GM18517 (cell line): ENCODE measurements around the gene ADAMTSL1.

Experiments
- ATAC-seq: cut with Tn5 transposase; IDR thresholded peaks from one replicate; pipeline ENCODE4 v1.9.1; 2021; ENCODE audit warnings: mild to moderate bottlenecking, moderate library complexity; ENCODE audit not compliant: unreplicated experiment

The ADAMTSL1 gene

DNA sequence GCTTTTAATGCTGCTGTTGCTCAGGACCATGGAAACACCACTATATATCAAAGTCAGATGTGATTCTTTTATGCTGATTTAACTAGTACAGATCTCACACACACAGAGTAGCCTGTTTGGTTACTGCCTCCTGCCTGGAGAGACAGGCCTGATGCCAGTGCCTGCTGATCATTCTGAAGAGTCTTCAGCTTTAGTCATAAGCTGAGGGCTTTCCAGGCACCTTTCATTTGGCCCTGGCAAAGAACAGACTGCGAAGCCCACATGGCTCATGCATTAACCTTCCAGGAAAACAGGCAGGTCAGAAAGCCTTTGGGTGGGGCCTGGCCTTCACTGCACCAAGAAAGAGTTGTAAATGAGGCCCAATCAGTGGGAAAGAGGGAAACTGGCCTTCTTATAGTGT lies 414.3 kb downstream of the ADAMTSL1 start:
- ATAC-seq: no peak

- no peak for ATAC-seq
Measured at GRCh38 chr9:18889550-18889949, 415.6 kb downstream of the ADAMTSL1 start.

DNA sequence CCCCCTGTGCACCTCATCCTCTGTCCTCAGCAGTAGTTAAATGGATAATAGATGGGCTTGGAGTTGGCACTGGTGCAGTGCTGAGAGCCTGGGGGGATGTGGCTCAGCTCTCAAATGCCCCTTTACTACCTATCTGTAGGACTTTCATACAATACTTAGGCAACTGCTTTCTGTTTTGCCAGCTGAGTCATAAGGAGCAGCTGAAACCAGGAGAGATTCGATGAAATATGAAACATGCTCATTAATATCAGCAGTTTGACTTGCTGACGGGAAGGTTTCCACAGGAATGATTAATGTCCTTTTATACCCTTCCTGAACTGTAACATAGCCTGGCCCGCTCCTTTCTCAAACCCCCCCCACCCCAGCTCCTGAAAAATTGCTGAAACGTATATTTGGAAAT lies 416.4 kb downstream of the ADAMTSL1 start:
- ATAC-seq: peak; percentile 84

GRCh38 chr9:18891946-18892670 lies 418.2 kb downstream of the ADAMTSL1 start:
- no peak for ATAC-seq

DNA sequence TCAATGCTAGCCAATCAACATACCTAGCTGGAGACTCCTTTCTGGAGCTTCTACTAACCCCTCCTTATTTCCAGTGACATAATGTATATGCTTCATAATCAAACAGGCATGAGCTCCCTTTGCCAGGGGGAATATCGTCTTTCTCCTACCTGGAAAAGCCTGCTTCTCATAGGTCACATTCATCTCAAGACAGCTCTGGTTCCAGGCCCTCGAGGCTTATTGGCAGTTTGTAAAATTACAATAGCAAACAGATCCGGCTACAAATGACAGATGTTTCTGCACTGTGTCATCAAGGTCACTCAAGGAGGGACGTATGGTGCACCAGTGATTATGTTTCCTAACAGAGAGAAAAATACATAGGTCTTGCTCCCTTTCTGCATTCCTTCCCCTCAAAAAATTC lies 419.1 kb downstream of the ADAMTSL1 start:
- ATAC-seq: no peak

DNA sequence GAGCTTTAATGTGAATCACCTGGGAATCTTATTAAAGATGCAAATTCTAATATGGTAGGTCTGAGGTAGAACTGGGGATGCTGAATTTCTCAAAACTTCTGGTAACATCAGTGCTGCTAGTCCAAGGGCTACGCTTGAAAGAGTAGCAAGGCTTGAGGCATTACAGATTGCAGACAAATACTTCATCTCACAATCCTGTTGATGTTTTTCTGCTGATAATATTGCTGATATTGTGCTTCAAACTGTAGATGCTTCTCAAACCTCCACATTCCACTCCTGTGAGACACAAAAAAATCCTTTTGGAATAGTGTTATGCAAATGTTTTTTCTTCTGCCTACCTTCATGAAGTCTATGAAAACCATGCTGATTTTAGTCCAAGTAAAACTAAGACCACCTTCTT lies 419.5 kb downstream of the ADAMTSL1 start:
- no peak for ATAC-seq

- no peak for ATAC-seq
Measured at GRCh38 chr9:18896004-18896403, 422.1 kb downstream of the ADAMTSL1 start.

GRCh38 chr9:18896531-18897179 lies 422.7 kb downstream of the ADAMTSL1 start:
- no peak for ATAC-seq

- no peak for ATAC-seq
Measured at GRCh38 chr9:18903450-18903849, 429.5 kb downstream of the ADAMTSL1 start.

DNA sequence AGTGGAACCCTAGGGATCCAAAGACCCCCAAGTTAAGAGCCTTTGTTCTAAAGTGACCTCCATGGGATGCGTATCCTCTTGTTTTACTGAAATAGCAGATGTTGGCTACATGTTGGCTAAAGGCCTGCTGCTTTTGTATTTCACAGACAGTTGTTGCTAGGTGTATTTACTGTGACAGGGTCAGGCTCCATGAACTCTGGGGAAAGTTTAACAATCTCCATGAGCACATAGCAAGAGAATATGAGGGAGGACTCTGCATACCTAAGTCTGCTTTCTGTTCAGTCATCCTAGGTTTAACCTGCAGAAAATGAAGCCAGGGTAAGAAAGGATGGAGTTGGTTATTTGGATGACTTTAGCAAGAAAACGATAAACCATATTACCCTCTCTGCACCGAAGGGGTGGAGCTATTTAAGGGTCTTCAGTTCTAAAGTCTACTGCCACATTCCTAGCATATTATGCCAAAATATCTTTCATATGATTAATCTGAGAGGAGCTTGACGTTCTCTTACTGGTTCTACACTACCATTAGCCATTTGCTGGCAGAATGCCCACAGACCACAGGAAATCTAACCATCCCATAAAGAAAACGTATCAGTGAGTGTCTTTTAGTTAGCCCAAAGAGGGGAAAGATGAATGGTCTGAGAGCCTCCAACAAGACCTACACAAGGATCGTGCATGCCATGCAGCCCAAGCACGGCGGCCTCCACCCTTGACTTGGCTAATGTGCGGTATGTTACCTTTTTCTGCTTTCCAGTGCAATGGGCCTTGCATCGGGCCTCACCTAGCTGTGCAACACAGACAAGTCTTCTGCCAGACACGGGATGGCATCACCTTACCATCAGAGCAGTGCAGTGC lies 431.3 kb downstream of the ADAMTSL1 start:
- no peak for ATAC-seq

- no peak for ATAC-seq
Measured at GRCh38 chr9:18905883-18906629, 432.1 kb downstream of the ADAMTSL1 start.

- ATAC-seq: no peak
Measured at GRCh38 chr9:18906656-18907395, 432.9 kb downstream of the ADAMTSL1 start.

GRCh38 chr9:18907927-18908625 lies 434.1 kb downstream of the ADAMTSL1 start:
- no peak for ATAC-seq

DNA sequence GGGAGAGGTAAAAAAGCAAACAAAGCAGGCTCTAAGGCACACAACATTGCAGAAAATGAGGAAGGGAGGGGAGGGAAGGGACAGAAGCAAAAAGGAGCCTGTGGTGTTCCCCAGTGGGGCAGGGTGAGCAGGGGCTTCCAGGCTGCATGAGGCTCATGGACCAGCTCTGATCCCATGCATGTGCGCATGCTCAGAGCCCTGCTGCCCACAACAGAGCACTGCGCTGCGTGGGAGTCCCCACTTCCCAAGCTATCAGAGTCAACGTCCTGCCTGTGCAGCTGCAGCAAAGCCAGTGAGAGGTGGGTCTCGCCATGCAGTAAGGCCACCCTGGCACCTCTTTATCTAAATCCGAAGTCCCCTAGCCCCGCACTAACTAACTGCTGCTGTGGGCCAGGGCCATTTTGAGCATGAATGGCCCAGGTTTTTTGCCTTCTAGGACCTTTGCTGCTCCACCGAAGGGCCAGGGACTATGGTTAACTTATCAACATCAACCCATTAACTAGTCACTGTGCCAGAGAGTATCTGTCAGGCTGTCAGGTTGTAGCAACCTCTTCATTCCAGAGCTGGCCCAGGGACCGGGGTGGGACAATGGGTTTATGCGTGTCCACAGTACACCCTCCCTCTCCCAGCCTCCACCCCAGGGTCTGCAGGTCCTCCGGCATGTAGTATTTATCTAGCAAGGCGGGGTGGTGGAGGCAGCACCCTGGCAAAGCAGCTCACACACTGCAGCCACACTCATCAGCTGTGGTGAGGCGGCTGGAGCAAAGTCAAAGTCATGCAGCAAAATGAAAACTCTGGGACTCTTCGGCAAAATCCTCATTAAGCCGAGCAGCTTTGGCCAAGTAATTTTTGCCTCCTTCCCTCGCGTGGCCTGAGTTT lies 435.4 kb downstream of the ADAMTSL1 start:
- no peak for ATAC-seq

GRCh38 chr9:18910435-18910834 lies 436.5 kb downstream of the ADAMTSL1 start:
- ATAC-seq: no peak

DNA sequence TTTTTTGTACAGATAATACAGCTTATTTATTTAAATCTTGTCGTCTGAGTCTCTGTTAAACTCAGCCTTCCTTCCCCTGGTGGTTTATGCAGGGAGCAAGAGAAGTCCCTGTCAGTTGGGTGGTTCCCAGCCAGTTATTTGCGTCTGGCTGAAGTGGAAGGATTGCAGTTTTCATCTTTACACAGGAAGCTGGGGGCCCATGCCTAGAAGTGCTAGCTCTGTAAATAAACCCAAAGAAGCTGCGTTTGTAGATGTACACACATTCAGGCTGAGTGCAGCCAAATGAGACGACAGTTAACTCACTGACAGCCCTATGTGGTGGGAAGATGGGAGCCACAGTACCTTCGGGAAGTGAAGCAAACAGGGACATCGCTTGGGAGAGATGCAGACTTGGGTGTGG lies 437.0 kb downstream of the ADAMTSL1 start:
- no peak for ATAC-seq

GRCh38 chr9:18911714-18912342 lies 437.9 kb downstream of the ADAMTSL1 start:
- no peak for ATAC-seq
